Dendritic cell treated with granulocyte-macrophage colony-stimulating factor and Interleukin-4, amounts not matched to agents 40 ng/mL and 50 ng/mL, for 4 days (primary cell): ENCODE measurements around the gene CD52.

Experiments
- H3K27ac Mint-ChIP-seq: one replicate; pipeline ENCODE4 v1.8.0; 2022; ENCODE audit warnings: mild to moderate bottlenecking, mixed read lengths
- H3K27me3 Mint-ChIP-seq: one replicate; pipeline ENCODE4 v1.8.0; 2022; ENCODE audit warnings: mild to moderate bottlenecking, mixed read lengths
- H3K36me3 Mint-ChIP-seq: one replicate; pipeline ENCODE4 v1.8.0; 2022; ENCODE audit warnings: low read depth, mixed read lengths
- H3K4me1 Mint-ChIP-seq: one replicate; pipeline ENCODE4 v1.8.0; 2022; ENCODE audit warnings: low read depth, mixed read lengths
- H3K4me3 Mint-ChIP-seq: one replicate; pipeline ENCODE4 v1.8.0; 2022; ENCODE audit warnings: mild to moderate bottlenecking, moderate library complexity, mixed read lengths
- H3K9me3 Mint-ChIP-seq: one replicate; pipeline ENCODE4 v1.8.0; 2022; ENCODE audit warnings: mixed read lengths
- intact Hi-C: fragments of 100-400 bp; cut with micrococcal nuclease; formaldehyde crosslinking; loops from one replicate; pipeline ENCODE4 v1.15.0; 2022

The CD52 gene, protein sequence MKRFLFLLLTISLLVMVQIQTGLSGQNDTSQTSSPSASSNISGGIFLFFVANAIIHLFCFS

GRCh38 chr1:26317612-26318337 is at the start of gene CD52:
Gene CD52 (plus strand): TSS chr1:26317958. CDS start chr1:26318018, 60 bp downstream.
- Mint-ChIP-seq H3K4me3 (peak within 1 kb of the TSS; percentile 74), H3K4me1 (peaks cover 92% of the 10 kb centered on the region), H3K9me3 (peaks cover 9% of the 10 kb centered on the region), H3K36me3 (peaks cover 26% of the 10 kb centered on the region), H3K27me3 (no peaks in the 10 kb centered on the region), H3K27ac (peak within 1 kb of the TSS; percentile 85)
- intact Hi-C loops, result loop anchor here (2.0 kb wide), 2 partner anchors 29 to 43 kb away; no protein-coding TSS in a partner anchor

GRCh38 chr1:26268290-26269197 is 49.2 kb upstream of the CD52 start:
- Mint-ChIP-seq H3K36me3 (peaks cover 90% of the 10 kb centered on the region), H3K4me1 (peaks cover 10% of the 10 kb centered on the region), H3K4me3 (no peak overlapping the region), H3K9me3 (peaks cover 20% of the 10 kb centered on the region), H3K27ac (no peak overlapping the region), H3K27me3 (no peaks in the 10 kb centered on the region)
- intact Hi-C loops, result no loop called here

DNA sequence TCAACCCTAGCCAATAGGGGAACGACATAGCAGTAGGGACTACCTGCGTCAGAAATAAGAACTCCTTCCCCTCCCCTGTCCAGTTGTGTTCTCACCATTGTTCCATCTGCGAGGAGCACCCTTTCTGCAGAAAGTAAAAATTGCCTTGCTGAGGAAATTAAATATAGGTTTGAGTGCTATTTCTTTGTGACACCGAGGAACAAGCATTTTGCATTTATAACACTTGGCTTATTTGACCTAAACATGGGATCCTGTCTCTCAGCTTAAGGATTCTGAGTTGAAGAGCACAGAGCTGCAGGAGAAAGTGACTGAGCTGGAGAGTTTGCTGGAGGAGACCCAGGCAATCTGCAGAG is 48.6 kb upstream of the CD52 start:
- H3K9me3 Mint-ChIP-seq, result peaks cover 20% of the 10 kb centered on the region
- no peaks in the 10 kb centered on the region for H3K27me3 Mint-ChIP-seq
- no peak overlapping the region for H3K4me3 Mint-ChIP-seq
- peaks cover 13% of the 10 kb centered on the region for H3K4me1 Mint-ChIP-seq
- no peak overlapping the region for H3K27ac Mint-ChIP-seq
- intact Hi-C loops, result no loop called here
- H3K36me3 Mint-ChIP-seq, result peaks cover 85% of the 10 kb centered on the region

DNA sequence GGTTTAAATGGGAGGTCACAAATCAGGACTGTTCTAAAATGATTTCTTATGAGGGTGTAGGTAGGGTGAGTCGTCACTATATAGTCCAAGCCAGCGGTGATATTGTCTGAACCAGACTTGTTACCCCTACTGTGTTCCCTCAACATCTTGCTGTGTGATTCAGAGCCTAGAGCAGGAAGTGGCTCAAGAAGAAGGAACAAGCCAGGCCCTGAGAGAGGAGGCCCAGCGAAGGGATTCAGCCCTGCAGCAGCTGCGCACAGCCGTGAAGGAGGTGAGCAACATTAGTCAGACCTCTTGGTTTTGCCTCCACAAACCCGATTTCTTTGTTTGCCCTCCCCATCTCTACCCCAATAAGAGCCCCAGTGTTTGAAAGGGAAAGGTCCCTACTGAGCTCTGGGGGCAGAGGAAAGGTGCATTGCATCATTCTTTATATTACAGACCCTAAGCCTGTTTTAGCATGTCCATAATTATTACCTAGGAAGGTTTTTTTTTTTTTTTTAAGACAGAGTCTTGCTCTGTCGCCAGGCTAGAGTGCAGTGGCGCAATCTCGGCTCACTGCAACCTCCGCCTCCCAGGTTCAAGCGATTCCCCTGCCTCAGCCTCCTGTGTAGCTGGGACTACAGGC is 42.8 kb upstream of the CD52 start:
- Mint-ChIP-seq H3K27ac (peak overlapping the region; percentile 94), H3K9me3 (no peaks in the 10 kb centered on the region), H3K4me3 (peak overlapping the region; percentile 48), H3K27me3 (no peaks in the 10 kb centered on the region), H3K4me1 (peaks cover 67% of the 10 kb centered on the region), H3K36me3 (peaks cover 70% of the 10 kb centered on the region)
- intact Hi-C loops, result loop anchor here (2.0 to 10.0 kb wide), 3 partner anchors 40 to 120 kb away; partner anchors contain the start of gene CEP85

DNA sequence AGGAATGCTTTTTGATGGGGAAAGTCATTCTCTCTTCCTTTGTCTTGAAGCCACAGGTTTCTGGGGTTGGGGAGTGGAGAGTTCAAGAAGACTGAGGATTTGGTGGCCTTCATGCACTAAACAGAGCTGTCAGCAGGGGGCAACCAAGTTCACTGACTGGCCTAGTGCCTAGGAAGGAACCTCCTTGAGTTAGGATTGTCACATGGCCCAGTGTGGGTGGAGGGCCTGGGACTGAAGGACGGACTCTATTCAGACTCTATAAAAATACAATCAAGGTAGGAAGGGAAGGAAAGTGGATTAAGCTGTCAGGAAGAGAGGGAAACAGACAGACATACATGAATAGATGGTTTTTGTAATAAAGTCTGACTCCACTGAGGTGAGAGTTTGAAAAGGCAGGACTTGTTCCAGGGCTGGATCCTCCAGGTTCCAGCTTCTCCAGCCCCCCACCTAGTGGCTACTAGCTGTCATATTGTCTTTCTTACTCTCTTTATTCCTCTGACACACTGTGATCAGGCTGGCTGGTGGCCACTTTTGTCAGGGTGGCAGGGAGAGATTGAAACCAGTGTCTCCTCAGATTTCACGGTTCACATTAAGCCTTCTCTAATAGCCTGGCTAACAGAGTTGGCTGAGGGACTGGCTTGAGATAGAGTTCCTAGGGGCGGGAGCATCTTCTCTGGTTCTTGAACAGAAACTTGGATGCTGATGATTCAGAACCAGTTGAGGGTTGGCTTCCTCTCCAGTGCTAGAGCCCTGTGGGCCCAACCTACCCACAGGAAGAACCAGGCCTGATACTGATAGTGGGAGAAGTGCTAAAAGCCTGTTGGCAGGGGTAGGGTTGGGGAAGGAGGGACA is 42.0 kb upstream of the CD52 start:
- intact Hi-C loops, result loop anchor here (2.0 to 10.0 kb wide), 3 partner anchors 41 to 119 kb away; partner anchors contain the start of gene CEP85
- peak overlapping the region; percentile 94 for H3K27ac Mint-ChIP-seq
- no peaks in the 10 kb centered on the region for H3K9me3 Mint-ChIP-seq
- no peaks in the 10 kb centered on the region for H3K27me3 Mint-ChIP-seq
- H3K4me1 Mint-ChIP-seq, result peaks cover 71% of the 10 kb centered on the region
- peaks cover 70% of the 10 kb centered on the region for H3K36me3 Mint-ChIP-seq
- H3K4me3 Mint-ChIP-seq, result peak overlapping the region; percentile 48

- H3K4me1 Mint-ChIP-seq, result peaks cover 78% of the 10 kb centered on the region
- H3K27ac Mint-ChIP-seq, result peak overlapping the region; percentile 94
- H3K9me3 Mint-ChIP-seq, result no peaks in the 10 kb centered on the region
- peaks cover 70% of the 10 kb centered on the region for H3K36me3 Mint-ChIP-seq
- intact Hi-C loops, result loop anchor here (10.0 kb wide), 1 partner anchor 118 kb away; no protein-coding TSS in a partner anchor
- H3K4me3 Mint-ChIP-seq, result peak overlapping the region; percentile 53
- no peaks in the 10 kb centered on the region for H3K27me3 Mint-ChIP-seq
Measured at GRCh38 chr1:26276432-26276838, 41.3 kb upstream of the CD52 start.

GRCh38 chr1:26277261-26277661 is 40.5 kb upstream of the CD52 start:
- intact Hi-C loops, result loop anchor here (10.0 kb wide), 1 partner anchor 118 kb away; no protein-coding TSS in a partner anchor
- H3K4me1 Mint-ChIP-seq, result peaks cover 82% of the 10 kb centered on the region
- H3K27ac Mint-ChIP-seq, result peak overlapping the region; percentile 94
- H3K36me3 Mint-ChIP-seq, result peaks cover 72% of the 10 kb centered on the region
- peak overlapping the region; percentile 53 for H3K4me3 Mint-ChIP-seq
- no peaks in the 10 kb centered on the region for H3K27me3 Mint-ChIP-seq
- H3K9me3 Mint-ChIP-seq, result no peaks in the 10 kb centered on the region

DNA sequence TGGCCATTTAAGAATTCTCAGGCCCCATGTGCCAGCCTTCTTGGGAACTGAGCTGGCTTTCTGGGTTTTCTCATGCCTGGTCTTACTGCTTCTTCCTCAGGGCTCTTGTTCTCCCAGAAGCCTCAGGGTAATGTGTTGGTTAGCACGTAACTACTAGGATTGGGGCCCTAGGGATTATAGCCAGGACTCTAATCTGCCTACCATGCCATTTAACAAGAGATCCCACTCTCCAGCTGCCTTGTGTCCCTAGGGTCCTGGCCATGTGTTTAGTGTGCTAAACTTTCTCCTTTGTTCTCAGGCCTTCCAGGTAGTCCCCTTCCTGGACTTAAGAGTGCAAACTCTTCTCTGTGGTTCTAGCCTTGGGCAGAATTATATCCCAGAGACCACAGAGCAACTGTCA is 40.0 kb upstream of the CD52 start:
- no peaks in the 10 kb centered on the region for H3K9me3 Mint-ChIP-seq
- no peak overlapping the region for H3K4me3 Mint-ChIP-seq
- peaks cover 84% of the 10 kb centered on the region for H3K4me1 Mint-ChIP-seq
- H3K36me3 Mint-ChIP-seq, result peaks cover 72% of the 10 kb centered on the region
- intact Hi-C loops, result loop anchor here (1.0 to 10.0 kb wide), 2 partner anchors 10 to 117 kb away; no protein-coding TSS in a partner anchor
- peak overlapping the region; percentile 94 for H3K27ac Mint-ChIP-seq
- no peaks in the 10 kb centered on the region for H3K27me3 Mint-ChIP-seq

- no peaks in the 10 kb centered on the region for H3K27me3 Mint-ChIP-seq
- H3K36me3 Mint-ChIP-seq, result peaks cover 73% of the 10 kb centered on the region
- no peak overlapping the region for H3K4me3 Mint-ChIP-seq
- H3K4me1 Mint-ChIP-seq, result peaks cover 86% of the 10 kb centered on the region
- intact Hi-C loops, result loop anchor here (1.0 to 10.0 kb wide), 2 partner anchors 9 to 116 kb away; no protein-coding TSS in a partner anchor
- H3K9me3 Mint-ChIP-seq, result no peaks in the 10 kb centered on the region
- peak overlapping the region; percentile 94 for H3K27ac Mint-ChIP-seq
Measured at GRCh38 chr1:26278303-26278702, 39.5 kb upstream of the CD52 start.

- Mint-ChIP-seq H3K9me3 (no peaks in the 10 kb centered on the region), H3K36me3 (peaks cover 79% of the 10 kb centered on the region)
- intact Hi-C loops, result loop anchor here (1.0 to 10.0 kb wide), 2 partner anchors 8 to 116 kb away; no protein-coding TSS in a partner anchor
Measured at GRCh38 chr1:26278724-26279455, 38.9 kb upstream of the CD52 start.

DNA sequence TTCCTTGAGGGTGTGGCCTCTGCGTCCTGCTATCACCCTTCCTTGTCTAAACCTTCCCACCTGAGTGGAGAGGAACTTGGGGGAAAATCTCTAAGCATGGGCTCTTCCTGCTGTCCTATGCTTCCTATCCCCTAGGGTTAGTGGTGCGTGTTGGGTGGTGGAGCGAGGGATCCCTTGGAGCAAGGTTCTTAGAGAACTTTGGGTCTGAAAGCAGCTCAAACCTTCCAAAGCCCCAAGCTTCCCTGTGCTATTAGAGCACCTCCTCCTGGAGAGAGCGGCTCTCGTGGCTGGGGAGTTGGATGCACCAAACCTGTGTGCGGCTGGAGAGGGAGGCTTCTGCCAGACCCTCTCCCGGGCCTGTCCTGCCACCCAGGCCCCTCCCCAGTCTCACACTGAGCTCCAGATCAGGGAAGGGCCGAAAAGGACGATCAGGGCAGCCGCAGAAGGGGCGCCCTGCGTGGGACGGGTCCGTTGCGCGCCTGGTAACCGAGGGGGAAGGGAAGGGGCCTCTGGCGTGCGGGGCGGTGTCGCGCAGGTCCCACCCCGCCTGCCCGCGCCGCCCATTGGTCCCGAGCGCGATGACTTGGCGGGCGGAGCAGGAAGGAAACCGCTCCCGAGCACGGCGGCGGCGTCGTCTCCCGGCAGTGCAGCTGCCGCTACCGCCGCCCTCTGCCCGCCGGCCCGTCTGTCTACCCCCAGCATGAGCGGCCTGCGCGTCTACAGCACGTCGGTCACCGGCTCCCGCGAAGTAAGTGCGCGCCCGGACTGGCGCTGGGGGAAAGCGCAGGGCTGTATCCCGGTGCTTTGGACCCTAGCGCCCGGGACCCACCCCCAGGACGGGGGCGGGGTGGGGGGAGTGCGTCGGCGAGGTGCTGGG is 38.1 kb upstream of the CD52 start, which contains the start of gene SH3BGRL3:
SH3BGRL3 (plus strand) TSS at position 631 of the 877 bp plus-strand sequence; CDS start at position 701, 70 bp downstream.
- Mint-ChIP-seq H3K4me1 (peaks cover 92% of the 10 kb centered on the region), H3K27ac (peak within 1 kb of the TSS; percentile 94), H3K9me3 (no peaks in the 10 kb centered on the region), H3K27me3 (no peaks in the 10 kb centered on the region), H3K4me3 (peak within 1 kb of the TSS; percentile 86), H3K36me3 (peaks cover 80% of the 10 kb centered on the region)
- intact Hi-C loops, result loop anchor here (10.0 kb wide), 1 partner anchor 115 kb away; no protein-coding TSS in a partner anchor

More at GRCh38 chr1:26278724-26279455, 38.9 kb upstream of the CD52 start:
- Mint-ChIP-seq H3K27me3 (no peaks in the 10 kb centered on the region), H3K27ac (peak overlapping the region; percentile 94), H3K4me1 (peaks cover 92% of the 10 kb centered on the region), H3K4me3 (peak overlapping the region; percentile 86)
